Measurements from ENCODE around the gene HNRNPL. TPM values are rescaled to one million over a fixed set of nuclear protein-coding genes. Genes with fewer than 3 reads are reported as not detected.
A peak's percentile ranks its signal among the peaks of the same experiment; 100 is the strongest.

HNRNPL gene
- polyA plus RNA-seq, 3 donors: 51.9 to 234 (median 58.7) TPM

GRCh38 chr19:38880076-38880881, 30.5 kb upstream of the HNRNPL start:
- DNase-seq: no peak
- no peaks in the 10 kb centered on the region for H4K20me1 ChIP-seq (ENCODE audit: insufficient read depth, low read length)
- peaks cover 18 to 19% of the 10 kb centered on the region in 2 donors for H3K4me1 ChIP-seq (ENCODE audit: control insufficient read depth in 1 of 2, insufficient read depth in 2 of 2, low read length in 2 of 2)
- no peaks in the 10 kb centered on the region for H3K79me2 ChIP-seq (ENCODE audit: insufficient read depth, low read length)
- peaks cover 22 to 54% of the 10 kb centered on the region in 2 donors for H3K36me3 Mint-ChIP-seq
- H3K4me3 ChIP-seq (replicated peaks in 1 of 3; ENCODE audit: low read depth in 2 of 3, low read length in 3 of 3): no peak overlapping the region
- H3K4me3 Mint-ChIP-seq: no peak overlapping the region
- H3K9ac ChIP-seq (ENCODE audit: insufficient read depth, low read length, poor library complexity, severe bottlenecking): no peak overlapping the region
- WGBS (ENCODE audit: insufficient coverage): 93% methylated on average over 13 of the region's 19 CpGs
- peaks cover 0 to 2% (median 0%) of the 10 kb centered on the region in 7 donors for H3K9me3 Mint-ChIP-seq
- intact Hi-C loops (cut with micrococcal nuclease): no loop called here
- peak overlapping the region in 2 of 7 donors; percentile 35 to 66 for H3K27ac Mint-ChIP-seq
- TF ChIP-seq, protein P1, sequence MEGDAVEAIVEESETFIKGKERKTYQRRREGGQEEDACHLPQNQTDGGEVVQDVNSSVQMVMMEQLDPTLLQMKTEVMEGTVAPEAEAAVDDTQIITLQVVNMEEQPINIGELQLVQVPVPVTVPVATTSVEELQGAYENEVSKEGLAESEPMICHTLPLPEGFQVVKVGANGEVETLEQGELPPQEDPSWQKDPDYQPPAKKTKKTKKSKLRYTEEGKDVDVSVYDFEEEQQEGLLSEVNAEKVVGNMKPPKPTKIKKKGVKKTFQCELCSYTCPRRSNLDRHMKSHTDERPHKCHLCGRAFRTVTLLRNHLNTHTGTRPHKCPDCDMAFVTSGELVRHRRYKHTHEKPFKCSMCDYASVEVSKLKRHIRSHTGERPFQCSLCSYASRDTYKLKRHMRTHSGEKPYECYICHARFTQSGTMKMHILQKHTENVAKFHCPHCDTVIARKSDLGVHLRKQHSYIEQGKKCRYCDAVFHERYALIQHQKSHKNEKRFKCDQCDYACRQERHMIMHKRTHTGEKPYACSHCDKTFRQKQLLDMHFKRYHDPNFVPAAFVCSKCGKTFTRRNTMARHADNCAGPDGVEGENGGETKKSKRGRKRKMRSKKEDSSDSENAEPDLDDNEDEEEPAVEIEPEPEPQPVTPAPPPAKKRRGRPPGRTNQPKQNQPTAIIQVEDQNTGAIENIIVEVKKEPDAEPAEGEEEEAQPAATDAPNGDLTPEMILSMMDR (IDR thresholded peaks at IDR 0.05): no peak
- H3K4me2 ChIP-seq (replicated peaks; ENCODE audit: extremely low read depth, low read length, poor library complexity, severe bottlenecking): no peak overlapping the region
- H3K27ac ChIP-seq (ENCODE audit: low read depth in 1 of 2, low read length in 2 of 2): no peak overlapping the region
- H3K27me3 Mint-ChIP-seq (ENCODE audit: low read depth in 3 of 3): no peaks in the 10 kb centered on the region
- H3K36me3 ChIP-seq (replicated peaks in 1 of 2; ENCODE audit: control insufficient read depth in 1 of 2, insufficient read depth in 2 of 2, low read length in 2 of 2): peaks cover 25 to 37% of the 10 kb centered on the region in 2 donors
- H3K27me3 ChIP-seq (ENCODE audit: control insufficient read depth in 2 of 2, insufficient read depth in 2 of 2, low read length in 2 of 2): no peaks in the 10 kb centered on the region
- H3K9me3 ChIP-seq (replicated peaks in 1 of 2; ENCODE audit: control insufficient read depth in 1 of 2, insufficient read depth in 1 of 2, low read length in 2 of 2): no peaks in the 10 kb centered on the region
- H3K4me1 Mint-ChIP-seq: peaks cover 16% of the 10 kb centered on the region
- H2AFZ ChIP-seq (ENCODE audit: insufficient read depth, low read depth, low read length, poor library complexity, severe bottlenecking): no peak overlapping the region

DNA sequence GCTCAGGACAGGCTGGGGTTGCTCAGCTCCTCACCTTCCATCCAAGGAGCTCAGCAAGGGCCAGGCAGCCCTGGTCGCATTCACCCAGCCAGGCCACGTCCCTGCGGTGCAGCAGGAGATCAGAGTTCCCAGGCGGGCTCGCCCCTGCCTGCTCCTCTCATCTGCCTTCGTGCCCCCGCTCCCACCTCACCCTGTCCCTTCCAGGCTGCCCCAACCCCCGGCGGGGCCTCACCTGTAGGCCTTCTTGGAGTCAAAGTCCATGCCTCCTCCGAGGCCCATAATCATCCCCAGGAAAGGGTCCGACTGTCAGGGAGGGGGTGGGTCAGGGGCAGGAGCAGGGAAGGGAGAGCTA, 29.6 kb upstream of the HNRNPL start:
- H3K4me1 ChIP-seq (ENCODE audit: control insufficient read depth in 1 of 2, insufficient read depth in 2 of 2, low read length in 2 of 2): peaks cover 18 to 19% of the 10 kb centered on the region in 2 donors

More for the DNA sequence above, 29.6 kb upstream of the HNRNPL start:
- H3K27ac ChIP-seq (ENCODE audit: low read depth in 1 of 2, low read length in 2 of 2): no peak overlapping the region
- DNase-seq: no peak
- H3K79me2 ChIP-seq (ENCODE audit: insufficient read depth, low read length): no peaks in the 10 kb centered on the region
- WGBS (ENCODE audit: insufficient coverage): 99% methylated on average over 9 of the region's 11 CpGs
- peaks cover 22 to 52% of the 10 kb centered on the region in 2 donors for H3K36me3 Mint-ChIP-seq
- H3K9ac ChIP-seq (ENCODE audit: insufficient read depth, low read length, poor library complexity, severe bottlenecking): no peak overlapping the region
- no peaks in the 10 kb centered on the region for H3K9me3 Mint-ChIP-seq
- no peak overlapping the region for H2AFZ ChIP-seq (ENCODE audit: insufficient read depth, low read depth, low read length, poor library complexity, severe bottlenecking)
- peak overlapping the region in 1 of 7 donors; percentile 94 for H3K27ac Mint-ChIP-seq
- H3K4me3 Mint-ChIP-seq: no peak overlapping the region
- intact Hi-C loops (cut with micrococcal nuclease): no loop called here
- peaks cover 25 to 33% of the 10 kb centered on the region in 2 donors for H3K36me3 ChIP-seq (replicated peaks in 1 of 2; ENCODE audit: control insufficient read depth in 1 of 2, insufficient read depth in 2 of 2, low read length in 2 of 2)
- H3K27me3 ChIP-seq (ENCODE audit: control insufficient read depth in 2 of 2, insufficient read depth in 2 of 2, low read length in 2 of 2): no peaks in the 10 kb centered on the region
- no peak overlapping the region for H3K4me2 ChIP-seq (replicated peaks; ENCODE audit: extremely low read depth, low read length, poor library complexity, severe bottlenecking)
- H3K4me3 ChIP-seq (replicated peaks in 1 of 3; ENCODE audit: low read depth in 2 of 3, low read length in 3 of 3): no peak overlapping the region
- TF ChIP-seq, protein P1 (IDR thresholded peaks at IDR 0.05): no peak
- H3K27me3 Mint-ChIP-seq (ENCODE audit: low read depth in 3 of 3): no peaks in the 10 kb centered on the region
- H4K20me1 ChIP-seq (ENCODE audit: insufficient read depth, low read length): no peaks in the 10 kb centered on the region
- peaks cover 16% of the 10 kb centered on the region for H3K4me1 Mint-ChIP-seq
- no peaks in the 10 kb centered on the region for H3K9me3 ChIP-seq (replicated peaks in 1 of 2; ENCODE audit: control insufficient read depth in 1 of 2, insufficient read depth in 1 of 2, low read length in 2 of 2)
